GM23248 (cell line): ENCODE results near the gene PYGO2.

ENCODE experiments used
- EZH2 ChIP-seq: fragments of 200-600 bp; sonication (generic); IDR thresholded peaks from 2 replicates; pipeline ENCODE4 v1.6.1; 2018; ENCODE audit warnings: antibody characterized with exemption, mild to moderate bottlenecking; ENCODE audit not compliant: insufficient read depth, poor library complexity, severe bottlenecking
- EZH2phosphoT487 ChIP-seq: fragments of 200-600 bp; sonication (generic); IDR thresholded peaks from 2 replicates; pipeline ENCODE4 v1.6.1; 2018; ENCODE audit warnings: antibody characterized with exemption, moderate library complexity, mild to moderate bottlenecking, low read depth; ENCODE audit not compliant: insufficient read depth

- TF ChIP-seq EZH2 = no peak
- TF ChIP-seq EZH2phosphoT487 = no peak
These were observed 24.2 kb downstream of the PYGO2 start for GRCh38 chr1:154937085-154937987.
